ENCODE measurements around the gene MOSPD3. TPM values are rescaled to one million over a fixed set of nuclear protein-coding genes. Genes with fewer than 3 reads are reported as not detected.
A peak's percentile ranks its signal among the peaks of the same experiment; 100 is the strongest.

MOSPD3 gene
- total RNA-seq, 1 donor from 2014 or later = 17.5 TPM

- DNase-seq (ENCODE audit: low spot score) = no peak
- no peaks in the 10 kb centered on the region for H3K36me3 Mint-ChIP-seq (ENCODE audit: low read depth)
- H3K9me3 Mint-ChIP-seq (ENCODE audit: low read depth) = no peaks in the 10 kb centered on the region
- no peaks in the 10 kb centered on the region for H3K27me3 Mint-ChIP-seq (ENCODE audit: low read depth)
- H3K27ac Mint-ChIP-seq (ENCODE audit: unreplicated experiment) = no peak overlapping the region
- peak; percentile 44 for TF ChIP-seq CTCF (IDR thresholded peaks at IDR 0.05)
- H3K4me3 Mint-ChIP-seq (ENCODE audit: unreplicated experiment) = peak overlapping the region; percentile 95
- peaks cover 14% of the 10 kb centered on the region for H3K4me1 Mint-ChIP-seq (ENCODE audit: low read depth)
Observed at GRCh38 chr7:100612730-100613390, 520 bp downstream of the MOSPD3 start.

- Mint-ChIP-seq H3K27me3 (ENCODE audit: low read depth) (no peaks in the 10 kb centered on the region), H3K27ac (ENCODE audit: unreplicated experiment) (no peak overlapping the region), H3K9me3 (ENCODE audit: low read depth) (no peaks in the 10 kb centered on the region), H3K4me3 (ENCODE audit: unreplicated experiment) (peak overlapping the region; percentile 95), H3K4me1 (ENCODE audit: low read depth) (peaks cover 14% of the 10 kb centered on the region), H3K36me3 (ENCODE audit: low read depth) (no peaks in the 10 kb centered on the region)
- no peak for TF ChIP-seq CTCF (IDR thresholded peaks at IDR 0.05)
- no peak for DNase-seq (ENCODE audit: low spot score)
Observed at GRCh38 chr7:100613412-100614175, 1.3 kb downstream of the MOSPD3 start.

GRCh38 chr7:100614308-100614861, 2.0 kb downstream of the MOSPD3 start:
- Mint-ChIP-seq H3K27ac (ENCODE audit: unreplicated experiment) (no peak overlapping the region), H3K9me3 (ENCODE audit: low read depth) (no peaks in the 10 kb centered on the region), H3K4me3 (ENCODE audit: unreplicated experiment) (no peak overlapping the region), H3K36me3 (ENCODE audit: low read depth) (no peaks in the 10 kb centered on the region), H3K4me1 (ENCODE audit: low read depth) (peaks cover 14% of the 10 kb centered on the region), H3K27me3 (ENCODE audit: low read depth) (no peaks in the 10 kb centered on the region)
- DNase-seq (ENCODE audit: low spot score) = no peak
- no peak for TF ChIP-seq CTCF (IDR thresholded peaks at IDR 0.05)

GRCh38 chr7:100620239-100620638, 7.9 kb downstream of the MOSPD3 start:
- H3K4me3 Mint-ChIP-seq (ENCODE audit: unreplicated experiment) = no peak overlapping the region
- DNase-seq (ENCODE audit: low spot score) = no peak
- no peak overlapping the region for H3K27ac Mint-ChIP-seq (ENCODE audit: unreplicated experiment)
- TF ChIP-seq CTCF (IDR thresholded peaks at IDR 0.05) = no peak
- no peaks in the 10 kb centered on the region for H3K27me3 Mint-ChIP-seq (ENCODE audit: low read depth)
- H3K4me1 Mint-ChIP-seq (ENCODE audit: low read depth) = no peaks in the 10 kb centered on the region
- peaks cover 6% of the 10 kb centered on the region for H3K36me3 Mint-ChIP-seq (ENCODE audit: low read depth)
- no peaks in the 10 kb centered on the region for H3K9me3 Mint-ChIP-seq (ENCODE audit: low read depth)

GRCh38 chr7:100620804-100621203, 8.5 kb downstream of the MOSPD3 start:
- Mint-ChIP-seq H3K27me3 (ENCODE audit: low read depth) (no peaks in the 10 kb centered on the region), H3K36me3 (ENCODE audit: low read depth) (peaks cover 6% of the 10 kb centered on the region), H3K9me3 (ENCODE audit: low read depth) (no peaks in the 10 kb centered on the region), H3K27ac (ENCODE audit: unreplicated experiment) (no peak overlapping the region), H3K4me1 (ENCODE audit: low read depth) (peaks cover under 1% of the 10 kb centered on the region), H3K4me3 (ENCODE audit: unreplicated experiment) (no peak overlapping the region)
- no peak for DNase-seq (ENCODE audit: low spot score)
- TF ChIP-seq CTCF (IDR thresholded peaks at IDR 0.05) = no peak
